ENCODE data around the gene ITGB7. TPM values are rescaled to one million over a fixed set of nuclear protein-coding genes. Genes with fewer than 3 reads are reported as not detected.

Gene ITGB7
- total and polyA plus RNA-seq, 9 of the 15 experiments (the other 6 are each of a cell fraction or from before 2014, with no cell fraction given) = 0.06 to 2.0 (median 0.67) TPM

GRCh38 chr12:53159195-53159839, 47.7 kb downstream of the ITGB7 start (continued):
- TF ChIP-seq GMEB1 (CRISPR knock-in tag; IDR thresholded peaks at IDR 0.05) (no peak), DACH1 (IDR thresholded peaks at IDR 0.05; ENCODE audit: partially characterized antibody) (no peak), SPI1 (IDR thresholded peaks at IDR 0.05; ENCODE audit: borderline replicate concordance, low read depth, low read length) (no peak), ZNF699 (CRISPR knock-in tag; IDR thresholded peaks at IDR 0.05; ENCODE audit: insufficient replicate concordance) (no peak), SMAD4 (CRISPR knock-in tag; conservative IDR thresholded peaks at IDR 0.05) (peak; percentile 39), HDAC3 (IDR thresholded peaks at IDR 0.05; ENCODE audit: borderline replicate concordance, partially characterized antibody) (no peak), ESRRA (IDR thresholded peaks at IDR 0.05; ENCODE audit: borderline replicate concordance, low read depth) (no peak), RBBP5 (IDR thresholded peaks at IDR 0.05; ENCODE audit: borderline replicate concordance, insufficient read depth, low read length, poor library complexity, severe bottlenecking) (no peak), HCFC1 (IDR thresholded peaks at IDR 0.05; ENCODE audit: low read depth, low read length) (peak; percentile 51; the same call in 1 of the 2 replicates), MTF1 (CRISPR knock-in tag; IDR thresholded peaks at IDR 0.05; ENCODE audit: borderline replicate concordance) (no peak), ZNF589 (CRISPR knock-in tag; IDR thresholded peaks at IDR 0.05; ENCODE audit: low read depth) (no peak), TEAD4 (IDR thresholded peaks at IDR 0.05; ENCODE audit: low read length) (peak; percentile 39; the same call in 1 of the 2 replicates), TEAD4 (CRISPR knock-in tag; IDR thresholded peaks at IDR 0.05; ENCODE audit: borderline replicate concordance) (no peak), RHOXF2B (CRISPR knock-in tag; conservative IDR thresholded peaks at IDR 0.05) (no peak), DEAF1 (CRISPR knock-in tag; IDR thresholded peaks at IDR 0.05) (peak; percentile 60; the same call in 1 of the 2 replicates), HNRNPK (IDR thresholded peaks at IDR 0.05; ENCODE audit: low read depth, low read length, poor library complexity, severe bottlenecking) (no peak), NUFIP1 (IDR thresholded peaks at IDR 0.05; ENCODE audit: partially characterized antibody) (peak; percentile 22)
- TF ChIP-seq, protein P1, sequence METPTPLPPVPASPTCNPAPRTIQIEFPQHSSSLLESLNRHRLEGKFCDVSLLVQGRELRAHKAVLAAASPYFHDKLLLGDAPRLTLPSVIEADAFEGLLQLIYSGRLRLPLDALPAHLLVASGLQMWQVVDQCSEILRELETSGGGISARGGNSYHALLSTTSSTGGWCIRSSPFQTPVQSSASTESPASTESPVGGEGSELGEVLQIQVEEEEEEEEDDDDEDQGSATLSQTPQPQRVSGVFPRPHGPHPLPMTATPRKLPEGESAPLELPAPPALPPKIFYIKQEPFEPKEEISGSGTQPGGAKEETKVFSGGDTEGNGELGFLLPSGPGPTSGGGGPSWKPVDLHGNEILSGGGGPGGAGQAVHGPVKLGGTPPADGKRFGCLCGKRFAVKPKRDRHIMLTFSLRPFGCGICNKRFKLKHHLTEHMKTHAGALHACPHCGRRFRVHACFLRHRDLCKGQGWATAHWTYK (CRISPR knock-in tag; IDR thresholded peaks at IDR 0.05) = no peak
- TF ChIP-seq, protein P2, sequence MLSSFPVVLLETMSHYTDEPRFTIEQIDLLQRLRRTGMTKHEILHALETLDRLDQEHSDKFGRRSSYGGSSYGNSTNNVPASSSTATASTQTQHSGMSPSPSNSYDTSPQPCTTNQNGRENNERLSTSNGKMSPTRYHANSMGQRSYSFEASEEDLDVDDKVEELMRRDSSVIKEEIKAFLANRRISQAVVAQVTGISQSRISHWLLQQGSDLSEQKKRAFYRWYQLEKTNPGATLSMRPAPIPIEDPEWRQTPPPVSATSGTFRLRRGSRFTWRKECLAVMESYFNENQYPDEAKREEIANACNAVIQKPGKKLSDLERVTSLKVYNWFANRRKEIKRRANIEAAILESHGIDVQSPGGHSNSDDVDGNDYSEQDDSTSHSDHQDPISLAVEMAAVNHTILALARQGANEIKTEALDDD (IDR thresholded peaks at IDR 0.05) = peak; percentile 62; the same call in 1 of the 2 replicates
- TF ChIP-seq, protein P3, sequence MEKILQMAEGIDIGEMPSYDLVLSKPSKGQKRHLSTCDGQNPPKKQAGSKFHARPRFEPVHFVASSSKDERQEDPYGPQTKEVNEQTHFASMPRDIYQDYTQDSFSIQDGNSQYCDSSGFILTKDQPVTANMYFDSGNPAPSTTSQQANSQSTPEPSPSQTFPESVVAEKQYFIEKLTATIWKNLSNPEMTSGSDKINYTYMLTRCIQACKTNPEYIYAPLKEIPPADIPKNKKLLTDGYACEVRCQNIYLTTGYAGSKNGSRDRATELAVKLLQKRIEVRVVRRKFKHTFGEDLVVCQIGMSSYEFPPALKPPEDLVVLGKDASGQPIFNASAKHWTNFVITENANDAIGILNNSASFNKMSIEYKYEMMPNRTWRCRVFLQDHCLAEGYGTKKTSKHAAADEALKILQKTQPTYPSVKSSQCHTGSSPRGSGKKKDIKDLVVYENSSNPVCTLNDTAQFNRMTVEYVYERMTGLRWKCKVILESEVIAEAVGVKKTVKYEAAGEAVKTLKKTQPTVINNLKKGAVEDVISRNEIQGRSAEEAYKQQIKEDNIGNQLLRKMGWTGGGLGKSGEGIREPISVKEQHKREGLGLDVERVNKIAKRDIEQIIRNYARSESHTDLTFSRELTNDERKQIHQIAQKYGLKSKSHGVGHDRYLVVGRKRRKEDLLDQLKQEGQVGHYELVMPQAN (IDR thresholded peaks at IDR 0.05; ENCODE audit: borderline replicate concordance) = 0 out of 2 replicates have a peak, but pooled peaks have one; percentile 29
